Ishikawa (cell line): ENCODE measurements around the gene BOLL.

ENCODE experiments used
- CEBPB ChIP-seq: IDR thresholded peaks from 2 replicates; pipeline ENCODE4 v1.6.1; 2012
- CREB1 ChIP-seq: IDR thresholded peaks from 2 replicates; pipeline ENCODE4 v1.6.1; 2012; ENCODE audit warnings: low read depth
- EGR1 ChIP-seq: IDR thresholded peaks from 2 replicates; pipeline ENCODE4 v1.6.1; 2012
- EP300 ChIP-seq: IDR thresholded peaks from 2 replicates; pipeline ENCODE4 v1.6.1; 2012; ENCODE audit warnings: borderline replicate concordance
- FOXM1 ChIP-seq: IDR thresholded peaks from 2 replicates; pipeline ENCODE4 v1.6.1; 2012; ENCODE audit warnings: low read depth, borderline replicate concordance
- NFIC ChIP-seq: IDR thresholded peaks from 2 replicates; pipeline ENCODE4 v1.6.1; 2012
- RAD21 ChIP-seq: IDR thresholded peaks from 2 replicates; pipeline ENCODE4 v1.6.1; 2012; ENCODE audit warnings: low read depth
- TAF1 ChIP-seq: IDR thresholded peaks from 2 replicates; pipeline ENCODE4 v1.6.1; 2012; ENCODE audit warnings: low read depth, mild to moderate bottlenecking
- TCF12 ChIP-seq: IDR thresholded peaks from 2 replicates; pipeline ENCODE4 v1.6.1; 2012; ENCODE audit warnings: low read depth
- TEAD4 ChIP-seq: IDR thresholded peaks from 2 replicates; pipeline ENCODE4 v1.6.1; 2012
- YY1 ChIP-seq: IDR thresholded peaks from 2 replicates; pipeline ENCODE4 v1.6.1; 2012; ENCODE audit warnings: low read depth
- ZBTB7A ChIP-seq: IDR thresholded peaks from 2 replicates; pipeline ENCODE4 v1.6.1; 2012; ENCODE audit warnings: low read depth
- TF ChIP-seq, protein P1 (sequence below): IDR thresholded peaks from 2 replicates; pipeline ENCODE4 v1.6.1; 2012; ENCODE audit warnings: low read depth, mild to moderate bottlenecking
- TF ChIP-seq, protein P2 (sequence below): IDR thresholded peaks from 2 replicates; pipeline ENCODE4 v1.6.1; 2012

DNA sequence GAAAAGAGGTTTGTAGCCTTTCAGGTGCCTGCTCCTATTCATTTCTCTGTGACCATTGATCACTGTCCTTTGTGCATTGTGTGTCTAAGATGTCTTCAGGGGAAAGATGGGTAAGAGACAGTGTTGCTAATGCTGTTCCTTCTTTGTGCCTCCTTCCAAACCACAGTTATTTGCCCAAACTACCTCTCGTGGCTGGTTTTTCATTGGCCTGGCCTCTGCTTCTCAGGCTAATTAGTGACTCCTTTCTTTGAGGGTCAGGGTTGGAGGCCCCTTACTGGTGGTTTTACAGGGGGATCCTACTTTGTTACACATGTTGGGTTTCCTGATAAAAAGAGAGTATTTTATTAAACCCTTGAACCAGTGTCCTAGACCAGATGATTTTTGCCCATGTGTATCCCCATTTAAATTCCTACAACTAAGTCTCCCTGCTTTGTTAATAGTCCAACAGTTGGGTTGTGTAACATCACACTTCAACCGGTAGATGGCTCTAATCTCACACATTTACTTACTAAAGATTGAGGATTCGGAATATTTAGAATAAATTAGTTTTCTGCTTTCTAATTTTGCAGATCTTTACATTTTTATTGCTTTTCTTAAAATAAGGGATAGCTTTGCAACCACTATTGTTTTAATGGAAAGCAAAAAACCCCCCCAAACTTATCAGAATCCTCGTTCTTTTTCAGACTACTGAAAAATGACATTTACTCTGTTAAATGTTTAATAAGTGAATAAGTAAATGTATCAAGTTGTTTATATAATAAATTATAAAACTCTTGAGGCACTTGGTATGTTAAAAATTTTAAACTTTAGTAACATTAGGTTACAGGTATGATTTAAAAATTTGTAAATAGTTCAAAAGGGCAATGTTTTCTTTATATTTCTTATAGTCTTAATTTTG lies 77.6 kb downstream of the BOLL start:
- peak; percentile 46 for TF ChIP-seq RAD21
- TF ChIP-seq, protein P1, sequence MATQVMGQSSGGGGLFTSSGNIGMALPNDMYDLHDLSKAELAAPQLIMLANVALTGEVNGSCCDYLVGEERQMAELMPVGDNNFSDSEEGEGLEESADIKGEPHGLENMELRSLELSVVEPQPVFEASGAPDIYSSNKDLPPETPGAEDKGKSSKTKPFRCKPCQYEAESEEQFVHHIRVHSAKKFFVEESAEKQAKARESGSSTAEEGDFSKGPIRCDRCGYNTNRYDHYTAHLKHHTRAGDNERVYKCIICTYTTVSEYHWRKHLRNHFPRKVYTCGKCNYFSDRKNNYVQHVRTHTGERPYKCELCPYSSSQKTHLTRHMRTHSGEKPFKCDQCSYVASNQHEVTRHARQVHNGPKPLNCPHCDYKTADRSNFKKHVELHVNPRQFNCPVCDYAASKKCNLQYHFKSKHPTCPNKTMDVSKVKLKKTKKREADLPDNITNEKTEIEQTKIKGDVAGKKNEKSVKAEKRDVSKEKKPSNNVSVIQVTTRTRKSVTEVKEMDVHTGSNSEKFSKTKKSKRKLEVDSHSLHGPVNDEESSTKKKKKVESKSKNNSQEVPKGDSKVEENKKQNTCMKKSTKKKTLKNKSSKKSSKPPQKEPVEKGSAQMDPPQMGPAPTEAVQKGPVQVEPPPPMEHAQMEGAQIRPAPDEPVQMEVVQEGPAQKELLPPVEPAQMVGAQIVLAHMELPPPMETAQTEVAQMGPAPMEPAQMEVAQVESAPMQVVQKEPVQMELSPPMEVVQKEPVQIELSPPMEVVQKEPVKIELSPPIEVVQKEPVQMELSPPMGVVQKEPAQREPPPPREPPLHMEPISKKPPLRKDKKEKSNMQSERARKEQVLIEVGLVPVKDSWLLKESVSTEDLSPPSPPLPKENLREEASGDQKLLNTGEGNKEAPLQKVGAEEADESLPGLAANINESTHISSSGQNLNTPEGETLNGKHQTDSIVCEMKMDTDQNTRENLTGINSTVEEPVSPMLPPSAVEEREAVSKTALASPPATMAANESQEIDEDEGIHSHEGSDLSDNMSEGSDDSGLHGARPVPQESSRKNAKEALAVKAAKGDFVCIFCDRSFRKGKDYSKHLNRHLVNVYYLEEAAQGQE, result no peak
- peak; percentile 13; the same call in 1 of the 2 replicates for TF ChIP-seq CEBPB
- no peak for TF ChIP-seq YY1
- no peak for TF ChIP-seq FOXM1
- no peak for TF ChIP-seq TAF1
- TF ChIP-seq EP300, result no peak
- TF ChIP-seq, protein P2, sequence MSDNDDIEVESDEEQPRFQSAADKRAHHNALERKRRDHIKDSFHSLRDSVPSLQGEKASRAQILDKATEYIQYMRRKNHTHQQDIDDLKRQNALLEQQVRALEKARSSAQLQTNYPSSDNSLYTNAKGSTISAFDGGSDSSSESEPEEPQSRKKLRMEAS, result no peak
- TF ChIP-seq NFIC, result no peak
- no peak for TF ChIP-seq TCF12
- TF ChIP-seq ZBTB7A, result no peak
- TF ChIP-seq EGR1, result no peak
- TF ChIP-seq TEAD4, result no peak
- TF ChIP-seq CREB1, result no peak
